ENCODE measurements around the gene MTM1.

DNA sequence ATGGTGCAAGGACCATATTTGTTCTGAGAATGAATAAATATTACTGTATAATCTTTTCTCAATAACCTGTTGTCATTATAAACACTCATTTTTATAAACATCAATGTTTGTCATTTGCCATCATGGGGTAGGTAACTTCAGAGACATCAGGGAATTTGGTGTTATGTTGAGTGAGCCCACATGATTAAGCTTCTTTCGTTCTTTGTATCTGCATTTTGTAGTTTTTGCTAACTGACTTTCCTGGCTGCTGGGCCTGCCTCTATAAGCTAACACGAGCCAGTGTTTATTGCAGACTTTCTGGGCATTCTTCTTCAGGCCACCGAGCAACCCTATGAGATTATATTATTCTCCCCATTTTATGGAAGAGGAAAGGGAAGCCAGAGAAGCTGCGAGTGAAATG lies 76.0 kb downstream of the MTM1 start:
- TF ChIP-seq, protein P1, sequence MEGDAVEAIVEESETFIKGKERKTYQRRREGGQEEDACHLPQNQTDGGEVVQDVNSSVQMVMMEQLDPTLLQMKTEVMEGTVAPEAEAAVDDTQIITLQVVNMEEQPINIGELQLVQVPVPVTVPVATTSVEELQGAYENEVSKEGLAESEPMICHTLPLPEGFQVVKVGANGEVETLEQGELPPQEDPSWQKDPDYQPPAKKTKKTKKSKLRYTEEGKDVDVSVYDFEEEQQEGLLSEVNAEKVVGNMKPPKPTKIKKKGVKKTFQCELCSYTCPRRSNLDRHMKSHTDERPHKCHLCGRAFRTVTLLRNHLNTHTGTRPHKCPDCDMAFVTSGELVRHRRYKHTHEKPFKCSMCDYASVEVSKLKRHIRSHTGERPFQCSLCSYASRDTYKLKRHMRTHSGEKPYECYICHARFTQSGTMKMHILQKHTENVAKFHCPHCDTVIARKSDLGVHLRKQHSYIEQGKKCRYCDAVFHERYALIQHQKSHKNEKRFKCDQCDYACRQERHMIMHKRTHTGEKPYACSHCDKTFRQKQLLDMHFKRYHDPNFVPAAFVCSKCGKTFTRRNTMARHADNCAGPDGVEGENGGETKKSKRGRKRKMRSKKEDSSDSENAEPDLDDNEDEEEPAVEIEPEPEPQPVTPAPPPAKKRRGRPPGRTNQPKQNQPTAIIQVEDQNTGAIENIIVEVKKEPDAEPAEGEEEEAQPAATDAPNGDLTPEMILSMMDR (conservative IDR thresholded peaks at IDR 0.05) = no peak
- TF ChIP-seq EZH2 (IDR thresholded peaks at IDR 0.05; ENCODE audit: low read depth) = no peak

All from PC-9 (cell line).